ENCODE measurements around the gene ACSS1.

Gene ACSS1

DNA sequence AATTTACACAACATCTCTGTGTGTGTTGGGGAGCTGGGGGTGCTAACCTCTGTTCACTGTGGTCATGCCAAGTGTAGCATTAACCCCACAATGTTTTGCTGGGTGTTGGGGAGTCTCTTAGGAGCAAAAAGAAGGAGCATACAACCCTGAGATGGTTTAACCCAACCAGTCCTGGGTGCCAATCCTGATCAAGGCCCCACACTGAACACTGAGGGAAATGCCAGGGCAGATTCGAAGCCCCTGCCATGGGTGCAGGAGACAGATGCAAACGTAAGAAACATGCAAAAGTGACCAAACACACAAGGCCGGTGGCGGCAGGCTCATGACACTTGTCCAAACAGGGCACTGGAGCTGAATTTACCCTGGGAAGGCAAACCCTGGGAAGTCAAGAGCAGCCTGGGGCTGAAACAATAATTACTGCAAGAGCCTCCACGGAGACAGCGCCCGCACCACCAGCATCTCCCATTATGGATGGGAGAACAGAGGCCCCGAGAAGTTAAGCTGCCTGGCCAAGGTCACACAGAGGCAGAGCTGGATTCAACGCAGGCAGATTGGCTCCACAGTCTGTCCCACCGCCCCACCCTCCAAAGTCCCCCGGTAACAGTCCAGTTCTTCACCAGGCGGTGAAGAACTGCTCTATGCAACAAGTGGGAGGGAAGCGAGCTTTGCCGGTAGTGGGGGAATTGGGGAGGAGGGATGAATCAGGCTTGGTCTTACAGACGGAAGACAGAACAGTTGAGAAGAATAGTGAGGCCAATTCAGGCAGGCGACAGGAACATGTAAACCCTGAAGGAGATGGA, 8.5 kb downstream of the ACSS1 start:
- DNase-seq (ENCODE audit: low read depth): no peak
- no peak overlapping the region for H3K4me3 ChIP-seq (ENCODE audit: low read depth, low read length)

DNA sequence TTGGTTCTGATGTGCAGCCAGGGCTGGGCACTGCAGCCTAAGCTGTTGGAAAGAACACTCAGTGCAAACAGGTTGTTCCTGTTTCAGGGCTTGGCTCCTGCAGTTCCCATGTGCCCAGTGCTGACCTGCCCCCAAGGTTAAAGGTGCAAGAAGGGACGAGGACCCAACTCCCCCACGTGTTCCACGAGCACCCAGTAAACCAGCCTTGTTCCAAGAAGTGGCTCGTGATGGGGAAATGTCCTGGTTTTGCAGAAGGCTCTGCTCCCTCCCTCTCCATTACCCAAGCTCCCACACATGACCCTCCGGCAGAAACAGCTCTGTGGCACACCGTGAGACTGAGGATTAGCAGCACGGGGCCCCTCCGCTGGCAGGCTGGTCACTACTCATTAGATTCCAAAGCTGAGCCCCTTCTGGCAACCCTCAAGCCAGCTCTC, 9.4 kb downstream of the ACSS1 start:
- DNase-seq (ENCODE audit: low read depth): no peak
- no peak overlapping the region for H3K4me3 ChIP-seq (ENCODE audit: low read depth, low read length)

DNA sequence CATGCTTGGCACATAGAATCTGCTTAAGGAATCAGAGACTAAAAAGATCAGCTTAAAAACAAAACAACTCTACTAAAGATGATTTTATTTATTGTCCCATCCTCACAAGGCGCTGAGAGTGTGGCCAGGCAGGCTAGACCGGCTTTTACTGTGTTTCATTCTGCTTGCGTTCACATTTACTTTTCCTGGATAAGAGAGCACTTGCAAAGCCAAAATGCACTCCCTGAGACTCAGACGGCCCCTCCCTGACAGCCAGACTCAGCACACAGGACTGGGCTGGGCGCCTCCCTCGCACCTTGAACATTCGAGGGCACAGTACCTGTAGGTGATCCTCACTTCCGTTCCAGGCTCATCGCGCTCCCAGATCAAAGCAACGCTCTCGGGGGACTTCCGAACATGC, 10.2 kb downstream of the ACSS1 start:
- DNase-seq (ENCODE audit: low read depth): no peak
- H3K4me3 ChIP-seq (ENCODE audit: low read depth, low read length): no peak overlapping the region

DNA sequence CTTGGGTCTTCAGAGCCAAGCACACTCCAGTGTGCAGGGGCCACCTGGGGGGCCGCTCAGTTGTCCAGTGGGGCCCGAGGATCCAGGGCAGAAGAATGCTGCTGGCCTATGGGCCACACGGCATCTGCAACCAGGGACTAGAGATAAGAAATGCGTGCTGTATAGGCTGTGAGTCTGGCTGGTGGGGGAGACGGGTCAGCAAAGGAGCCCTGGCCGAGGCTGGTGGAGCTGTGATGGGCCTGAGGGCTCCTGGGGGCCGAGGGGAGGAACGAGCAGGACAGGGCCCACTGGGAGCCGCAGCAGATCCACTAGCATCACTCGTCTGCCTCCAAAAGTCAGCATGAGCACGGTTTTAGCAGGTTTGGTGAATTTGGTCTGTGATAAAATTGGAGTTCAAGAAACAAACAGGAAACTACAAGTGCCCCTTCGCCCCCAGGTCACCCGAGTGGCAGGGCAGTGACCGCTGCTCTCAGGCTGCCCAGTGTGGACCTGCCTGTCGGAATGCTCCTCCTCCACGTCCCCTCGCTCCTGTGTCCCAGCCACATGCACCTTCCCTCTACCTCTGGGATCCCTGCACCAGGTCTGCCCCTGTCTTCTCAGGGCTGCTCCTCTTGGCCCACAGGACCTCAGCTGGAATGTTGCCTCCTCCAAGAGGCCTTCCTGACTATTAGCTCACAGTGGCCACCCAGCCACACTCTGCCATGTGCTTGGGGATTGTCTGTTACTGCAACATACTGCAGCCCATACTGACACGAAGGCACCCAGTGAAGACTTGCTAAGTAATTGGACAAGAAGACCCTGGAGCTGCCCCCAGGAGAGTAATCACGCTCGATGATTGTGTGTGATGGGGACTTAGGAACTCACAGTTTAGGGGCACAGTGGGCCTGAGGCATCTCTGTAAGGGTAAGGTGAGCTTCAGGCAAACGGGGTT, 10.9 kb downstream of the ACSS1 start:
- H3K4me3 ChIP-seq (ENCODE audit: low read depth, low read length): no peak overlapping the region
- no peak for DNase-seq (ENCODE audit: low read depth)

- no peak for DNase-seq (ENCODE audit: low read depth)
- H3K4me3 ChIP-seq (ENCODE audit: low read depth, low read length): no peak overlapping the region
These were observed 11.7 kb downstream of the ACSS1 start for GRCh38 chr20:25046181-25046641.

DNA sequence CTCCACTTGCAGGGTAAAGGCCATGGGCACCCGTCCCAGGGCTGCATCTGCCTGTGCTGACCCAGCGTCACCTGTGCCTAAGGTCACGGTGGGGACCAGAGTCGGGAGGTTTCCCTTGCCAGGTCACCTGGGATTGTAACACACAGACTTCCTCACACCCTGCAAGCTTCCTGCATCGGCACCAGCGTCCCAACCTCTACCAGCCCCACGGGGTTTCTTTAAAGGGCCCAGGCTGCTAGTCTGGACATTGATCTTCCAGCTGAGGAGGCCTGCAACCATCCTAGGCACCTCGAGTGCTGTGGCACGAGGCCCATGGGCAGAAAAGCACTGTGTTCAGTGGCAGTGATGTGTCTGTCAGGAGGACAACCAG, 12.6 kb downstream of the ACSS1 start:
- no peak for DNase-seq (ENCODE audit: low read depth)
- H3K4me3 ChIP-seq (ENCODE audit: low read depth, low read length): no peak overlapping the region

GRCh38 chr20:25044660-25045342, 13.1 kb downstream of the ACSS1 start:
- no peak for DNase-seq (ENCODE audit: low read depth)
- no peak overlapping the region for H3K4me3 ChIP-seq (ENCODE audit: low read depth, low read length)

DNA sequence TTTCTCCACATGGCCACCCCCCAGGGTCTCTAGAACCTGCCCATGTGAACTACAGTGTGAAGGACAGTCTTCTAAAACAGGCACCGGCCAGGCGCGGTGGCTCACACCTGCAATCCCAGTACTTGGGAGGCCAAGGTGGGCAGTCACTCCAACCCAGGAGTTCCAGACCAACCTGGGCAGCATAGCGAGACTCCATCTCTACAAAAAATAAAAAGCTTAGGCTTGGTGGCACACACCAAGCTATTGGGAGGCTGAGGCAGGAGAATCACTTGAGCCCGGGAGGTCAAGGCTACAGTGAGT, 13.7 kb downstream of the ACSS1 start:
- H3K4me3 ChIP-seq (ENCODE audit: low read depth, low read length): no peak overlapping the region
- no peak for DNase-seq (ENCODE audit: low read depth)

- DNase-seq (ENCODE audit: low read depth): no peak
- no peak overlapping the region for H3K4me3 ChIP-seq (ENCODE audit: low read depth, low read length)
These were observed 14.3 kb downstream of the ACSS1 start for GRCh38 chr20:25043499-25044260.

DNA sequence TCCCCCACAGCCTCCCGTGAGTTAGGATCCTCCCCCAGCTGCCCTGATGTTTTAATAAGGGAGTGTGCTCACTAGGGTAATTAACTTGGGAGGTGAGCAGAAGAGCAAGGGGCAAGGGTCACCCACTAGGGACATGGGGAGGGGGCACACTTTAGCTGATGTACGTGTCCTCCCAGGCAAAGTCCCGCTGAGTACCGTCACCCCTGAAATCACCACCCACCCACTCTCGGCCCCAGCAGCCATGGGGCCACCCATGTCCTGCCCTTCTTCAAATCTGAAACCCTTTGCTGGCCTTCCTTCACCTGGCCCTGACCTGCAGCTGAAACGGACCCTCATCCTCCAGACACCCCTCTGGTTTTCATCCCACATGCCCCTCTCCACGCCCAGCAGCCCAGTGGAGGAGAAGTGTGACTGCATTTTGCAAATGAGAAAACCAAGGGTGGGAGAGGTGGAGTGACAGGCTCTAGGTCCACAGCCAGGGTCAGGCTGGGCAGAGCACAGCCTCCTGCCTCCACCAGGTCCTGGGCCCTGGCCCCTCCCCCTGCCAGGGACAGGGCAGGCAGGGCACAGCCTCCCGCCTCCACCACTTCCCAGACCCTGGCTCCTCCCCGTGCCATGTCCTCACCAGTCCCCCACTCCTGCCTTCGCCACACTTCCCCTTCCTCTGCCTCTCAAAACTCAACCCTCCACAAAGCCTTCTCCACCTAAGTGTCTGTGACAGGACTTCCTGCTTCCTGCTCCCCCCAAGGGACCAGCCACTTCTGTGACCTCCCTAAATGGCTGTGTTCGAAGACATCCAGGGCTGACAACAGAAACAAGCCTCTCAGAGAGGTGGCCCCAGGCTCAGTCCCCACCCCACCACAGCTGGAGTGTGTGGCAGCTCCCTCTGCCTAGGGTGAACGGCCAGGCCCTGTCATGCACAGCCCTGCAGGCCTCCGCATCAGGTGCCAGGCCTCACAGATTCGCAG, 15.1 kb downstream of the ACSS1 start:
- H3K4me3 ChIP-seq (ENCODE audit: low read depth, low read length): no peak overlapping the region

GRCh38 chr20:25041813-25042530, 16.0 kb downstream of the ACSS1 start:
- DNase-seq (ENCODE audit: low read depth): no peak
- H3K4me3 ChIP-seq (ENCODE audit: low read depth, low read length): no peak overlapping the region

More for the DNA sequence above, 15.1 kb downstream of the ACSS1 start:
- DNase-seq (ENCODE audit: low read depth): no peak

- H3K4me3 ChIP-seq (ENCODE audit: low read depth, low read length): no peak overlapping the region
- DNase-seq (ENCODE audit: low read depth): peak; percentile 28
These were observed 17.5 kb downstream of the ACSS1 start for GRCh38 chr20:25040438-25040831.

- DNase-seq (ENCODE audit: low read depth): no peak
- H3K4me3 ChIP-seq (ENCODE audit: low read depth, low read length): no peak overlapping the region
These were observed 18.1 kb downstream of the ACSS1 start for GRCh38 chr20:25039697-25040437.

GRCh38 chr20:25038591-25039015, 19.3 kb downstream of the ACSS1 start:
- no peak for DNase-seq (ENCODE audit: low read depth)

DNA sequence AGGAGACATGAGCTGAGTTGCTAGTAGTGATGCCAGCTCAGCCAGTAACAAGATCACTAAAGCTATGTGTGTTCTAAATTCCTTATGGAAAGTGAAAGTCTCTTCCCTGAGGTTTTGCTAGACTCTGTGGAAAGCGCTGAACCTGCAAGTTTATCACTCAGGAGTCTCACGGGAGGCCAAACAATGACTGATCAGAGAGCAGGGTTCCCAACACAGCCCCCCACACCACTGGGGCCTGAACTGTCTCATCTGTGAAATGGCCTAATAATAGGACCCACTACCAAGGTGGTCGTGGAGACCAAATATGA, 19.9 kb downstream of the ACSS1 start:
- no peak overlapping the region for H3K4me3 ChIP-seq (ENCODE audit: low read depth, low read length)

More at GRCh38 chr20:25038591-25039015, 19.3 kb downstream of the ACSS1 start:
- H3K4me3 ChIP-seq (ENCODE audit: low read depth, low read length): no peak overlapping the region

GRCh38 chr20:25037288-25038102, 20.4 kb downstream of the ACSS1 start:
- no peak overlapping the region for H3K4me3 ChIP-seq (ENCODE audit: low read depth, low read length)
- DNase-seq (ENCODE audit: low read depth): no peak

More for the DNA sequence above, 19.9 kb downstream of the ACSS1 start:
- no peak for DNase-seq (ENCODE audit: low read depth)
